SU-DHL-6 (cell line): ENCODE measurements around the gene ZNF800.

Experiments used
- H2AFZ ChIP-seq: fragments of 200-600 bp; sonication (generic); 2 replicates; pipeline ENCODE4 v1.6.1; 2014; ENCODE audit warnings: low read depth, mild to moderate bottlenecking, moderate library complexity, mixed read lengths, antibody characterized with exemption, low read length; ENCODE audit not compliant: severe bottlenecking
- H3F3A ChIP-seq: fragments of 200-600 bp; shearing (Covaris generic); 2 replicates; pipeline ENCODE4 v1.6.0; 2016; ENCODE audit warnings: antibody characterized with exemption, mild to moderate bottlenecking; ENCODE audit not compliant: insufficient read depth
- H3K27ac ChIP-seq: fragments of 200-600 bp; sonication (generic); 2 replicates; pipeline ENCODE4 v1.5.1; 2016; ENCODE audit warnings: low read depth, mild to moderate bottlenecking, low read length, moderate library complexity, mixed read lengths
- H3K27me3 ChIP-seq: fragments of 200-600 bp; sonication (generic), shearing (Covaris generic); 2 replicates; pipeline ENCODE4 v1.6.0; 2014; ENCODE audit warnings: mild to moderate bottlenecking, low read length
- H3K36me3 ChIP-seq: fragments of 200-600 bp; sonication (generic); 2 replicates; pipeline ENCODE4 v1.6.1; 2014; ENCODE audit warnings: mild to moderate bottlenecking, low read length, mixed read lengths
- H3K4me2 ChIP-seq: fragments of 300-600, 200-600 bp; shearing (Covaris generic), sonication (generic); 2 replicates; pipeline ENCODE4 v1.6.0; 2014; ENCODE audit warnings: low read length, low read depth, mild to moderate bottlenecking; ENCODE audit not compliant: poor library complexity, severe bottlenecking
- H3K4me3 ChIP-seq: fragments of 200-600 bp; sonication (generic); 2 replicates; pipeline ENCODE4 v1.5.1; 2014; ENCODE audit warnings: antibody characterized with exemption, low read length, mild to moderate bottlenecking, mixed read lengths; ENCODE audit not compliant: insufficient read depth, poor library complexity, severe bottlenecking
- H3K79me2 ChIP-seq: fragments of 200-600 bp; sonication (generic); 2 replicates; pipeline ENCODE4 v1.6.1; 2014; ENCODE audit warnings: mild to moderate bottlenecking, low read length, moderate library complexity; ENCODE audit not compliant: insufficient read depth
- H3K9ac ChIP-seq: fragments of 200-600 bp; sonication (generic); 2 replicates; pipeline ENCODE4 v1.7.0; 2014; ENCODE audit warnings: mild to moderate bottlenecking, low read length
- H3K9me2 ChIP-seq: fragments of 200-600 bp; sonication (generic); replicated peaks from 2 replicates; pipeline ENCODE4 v1.6.1; 2014; ENCODE audit warnings: low read length; ENCODE audit not compliant: insufficient read depth
- H3K9me3 ChIP-seq: fragments of 200-600 bp; sonication (generic); 2 replicates; pipeline ENCODE4 v1.6.1; 2014; ENCODE audit warnings: low read length, mixed read lengths; ENCODE audit not compliant: insufficient read depth
- H4K20me1 ChIP-seq: fragments of 200-600 bp; sonication (generic); 2 replicates; pipeline ENCODE4 v1.6.1; 2014; ENCODE audit warnings: low read depth, mild to moderate bottlenecking, antibody characterized with exemption, low read length, moderate library complexity, mixed read lengths
- EZH2phosphoT487 ChIP-seq: fragments of 200-600 bp; sonication (generic), shearing (Covaris generic); conservative IDR thresholded peaks from 2 replicates; pipeline ENCODE4 v1.6.1; 2018; ENCODE audit warnings: mild to moderate bottlenecking, antibody characterized with exemption, low read length, moderate library complexity, mixed read lengths
- TF ChIP-seq, protein P1 (sequence below): fragments of 200-600 bp; sonication (generic); IDR thresholded peaks from one replicate; pipeline ENCODE4 v1.5.1; 2017; ENCODE audit warnings: antibody characterized with exemption, mild to moderate bottlenecking, low read length, moderate library complexity; ENCODE audit not compliant: insufficient read depth, poor library complexity, severe bottlenecking

The ZNF800 gene

DNA sequence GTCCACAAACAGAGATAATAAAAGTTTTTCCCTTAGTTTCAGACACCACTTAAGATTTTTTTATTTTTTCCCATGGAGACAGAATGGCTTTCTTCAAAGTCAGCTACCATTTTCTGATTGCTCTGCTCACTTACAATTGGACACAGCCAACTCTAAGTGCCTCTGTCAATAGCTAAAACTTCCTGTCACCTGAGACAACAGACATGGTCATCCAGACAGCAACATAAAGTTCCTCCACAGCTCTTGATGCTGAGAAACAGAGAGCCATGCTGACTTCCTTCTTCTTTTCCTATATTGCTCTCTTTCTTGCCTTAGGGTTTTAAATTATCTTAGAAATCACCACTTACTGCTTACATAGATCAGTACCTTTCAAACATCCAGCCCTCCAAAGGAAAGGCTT is 12.0 kb downstream of the ZNF800 start:
- Histone ChIP-seq H3K79me2 (peaks cover 88% of the 10 kb centered on the region), H3F3A (peaks cover 11% of the 10 kb centered on the region; the same call in 1 of the 2 replicates), H2AFZ (no peak overlapping the region), H3K27me3 (no peaks in the 10 kb centered on the region), H3K27ac (no peak overlapping the region), H3K4me2 (no peak overlapping the region), H3K9me2 (no peaks in the 10 kb centered on the region), H3K9me3 (no peaks in the 10 kb centered on the region), H3K36me3 (peaks cover 51% of the 10 kb centered on the region; the same call in 1 of the 2 replicates), H4K20me1 (peaks cover 68% of the 10 kb centered on the region), H3K4me3 (no peak overlapping the region), H3K9ac (no peak overlapping the region)
- TF ChIP-seq, protein P1, sequence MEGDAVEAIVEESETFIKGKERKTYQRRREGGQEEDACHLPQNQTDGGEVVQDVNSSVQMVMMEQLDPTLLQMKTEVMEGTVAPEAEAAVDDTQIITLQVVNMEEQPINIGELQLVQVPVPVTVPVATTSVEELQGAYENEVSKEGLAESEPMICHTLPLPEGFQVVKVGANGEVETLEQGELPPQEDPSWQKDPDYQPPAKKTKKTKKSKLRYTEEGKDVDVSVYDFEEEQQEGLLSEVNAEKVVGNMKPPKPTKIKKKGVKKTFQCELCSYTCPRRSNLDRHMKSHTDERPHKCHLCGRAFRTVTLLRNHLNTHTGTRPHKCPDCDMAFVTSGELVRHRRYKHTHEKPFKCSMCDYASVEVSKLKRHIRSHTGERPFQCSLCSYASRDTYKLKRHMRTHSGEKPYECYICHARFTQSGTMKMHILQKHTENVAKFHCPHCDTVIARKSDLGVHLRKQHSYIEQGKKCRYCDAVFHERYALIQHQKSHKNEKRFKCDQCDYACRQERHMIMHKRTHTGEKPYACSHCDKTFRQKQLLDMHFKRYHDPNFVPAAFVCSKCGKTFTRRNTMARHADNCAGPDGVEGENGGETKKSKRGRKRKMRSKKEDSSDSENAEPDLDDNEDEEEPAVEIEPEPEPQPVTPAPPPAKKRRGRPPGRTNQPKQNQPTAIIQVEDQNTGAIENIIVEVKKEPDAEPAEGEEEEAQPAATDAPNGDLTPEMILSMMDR, result no peak

DNA sequence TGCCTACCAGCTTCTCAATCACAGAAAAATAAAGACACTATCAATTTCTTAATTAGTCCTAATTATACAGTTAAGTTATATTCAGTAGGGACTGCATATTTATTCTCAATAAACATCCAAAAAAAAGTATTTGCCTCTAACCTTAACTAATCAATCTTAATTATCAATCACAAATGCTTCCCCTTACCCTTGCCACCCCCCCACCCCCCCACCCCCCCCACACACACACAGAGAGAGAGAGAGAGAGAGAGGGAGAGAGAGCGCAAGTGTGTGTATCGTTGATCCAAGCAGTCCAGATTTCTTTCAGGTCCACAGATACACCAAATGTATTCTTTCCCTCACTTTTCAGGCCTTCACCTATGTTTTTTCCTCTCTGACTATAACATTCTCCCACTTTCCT is 12.9 kb downstream of the ZNF800 start:
- no peaks in the 10 kb centered on the region for H3K9me2 ChIP-seq
- peaks cover 8% of the 10 kb centered on the region; the same call in 1 of the 2 replicates for H3F3A ChIP-seq
- no peak overlapping the region for H3K27ac ChIP-seq
- no peak overlapping the region for H3K9ac ChIP-seq
- H3K9me3 ChIP-seq, result no peaks in the 10 kb centered on the region
- peaks cover 83% of the 10 kb centered on the region for H3K79me2 ChIP-seq
- peaks cover 69% of the 10 kb centered on the region for H4K20me1 ChIP-seq
- no peak overlapping the region for H3K4me3 ChIP-seq
- TF ChIP-seq EZH2phosphoT487, result no peak
- TF ChIP-seq, protein P1, result no peak
- no peaks in the 10 kb centered on the region for H3K27me3 ChIP-seq
- peaks cover 51% of the 10 kb centered on the region for H3K36me3 ChIP-seq
- H2AFZ ChIP-seq, result no peak overlapping the region
- no peak overlapping the region for H3K4me2 ChIP-seq

DNA sequence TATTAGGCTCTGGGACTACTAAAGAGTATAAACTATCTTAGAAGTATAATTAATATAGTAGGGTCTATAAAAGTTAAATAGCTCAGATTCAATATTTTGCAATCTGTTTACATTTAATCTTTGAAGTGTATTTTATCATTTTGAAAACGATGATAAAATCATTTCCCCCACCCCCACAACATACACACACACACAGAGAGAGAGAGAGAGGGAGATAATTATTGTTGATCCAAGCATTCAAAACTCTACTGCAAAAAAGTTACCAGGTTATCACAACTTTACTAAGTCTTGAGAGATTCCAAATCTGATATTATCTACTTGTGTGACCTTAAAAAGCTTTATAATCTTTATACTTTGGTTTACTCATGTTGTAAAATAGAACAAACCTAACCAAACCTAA is 14.0 kb downstream of the ZNF800 start:
- no peaks in the 10 kb centered on the region for H3K27me3 ChIP-seq
- peaks cover 8% of the 10 kb centered on the region; the same call in 1 of the 2 replicates for H3F3A ChIP-seq
- H3K4me2 ChIP-seq, result no peak overlapping the region
- H2AFZ ChIP-seq, result no peak overlapping the region
- H3K27ac ChIP-seq, result no peak overlapping the region
- no peak overlapping the region for H3K4me3 ChIP-seq
- TF ChIP-seq, protein P1, result no peak
- TF ChIP-seq EZH2phosphoT487, result no peak
- H3K79me2 ChIP-seq, result peaks cover 77% of the 10 kb centered on the region
- peaks cover 68% of the 10 kb centered on the region for H4K20me1 ChIP-seq
- no peak overlapping the region for H3K9ac ChIP-seq
- H3K36me3 ChIP-seq, result peaks cover 59% of the 10 kb centered on the region
- no peaks in the 10 kb centered on the region for H3K9me2 ChIP-seq
- no peaks in the 10 kb centered on the region for H3K9me3 ChIP-seq
